Activated T-helper 1 cell treated with anti-CD3 and anti-CD28 coated beads, Interleukin-12 subunit alpha, Interleukin-12 subunit beta, Interleukin-2, Interleukin-4 antibody, amounts not matched to agents 30 ng/mL and 10 ng/mL and 1 ng/mL, durations not matched to agents 14 hours and 24 hours and 36 hours (primary cell): ENCODE data around the gene BCL6B. TPM values are rescaled to one million over a fixed set of nuclear protein-coding genes. Genes with fewer than 3 reads are reported as not detected.
A peak's percentile ranks its signal among the peaks of the same experiment; 100 is the strongest.

Experiments used
- DNase-seq: peaks from one replicate; pipeline ENCODE4 v3.0.0; 2021; ENCODE audit warnings: low spot score
- H3K27ac Mint-ChIP-seq: one replicate; pipeline ENCODE4 v1.8.0; 2021; ENCODE audit warnings: mild to moderate bottlenecking, mixed read lengths
- H3K27me3 Mint-ChIP-seq: one replicate; pipeline ENCODE4 v1.8.0; 2022; ENCODE audit warnings: mild to moderate bottlenecking, moderate library complexity, mixed read lengths; ENCODE audit not compliant: insufficient read depth
- H3K36me3 Mint-ChIP-seq: one replicate; pipeline ENCODE4 v1.8.0; 2021; ENCODE audit warnings: low read depth, mixed read lengths
- H3K4me1 Mint-ChIP-seq: one replicate; pipeline ENCODE4 v1.8.0; 2021; ENCODE audit warnings: low read depth, mixed read lengths
- H3K4me3 Mint-ChIP-seq: one replicate; pipeline ENCODE4 v1.8.0; 2021; ENCODE audit warnings: mild to moderate bottlenecking, moderate library complexity, mixed read lengths
- H3K9me3 Mint-ChIP-seq: one replicate; pipeline ENCODE4 v1.8.0; 2021; ENCODE audit warnings: mixed read lengths
- intact Hi-C: fragments of 100-400 bp; cut with micrococcal nuclease; formaldehyde crosslinking; loops from one replicate; pipeline ENCODE4 v1.15.1; 2024
- total RNA-seq: library from RNA; stranded (reverse); gene quantifications from 2 replicates; pipeline ENCODE4 v1.2.3, GENCODE V29; 2022

The BCL6B gene
- total RNA-seq, 1 donor from 2014 or later: 2.5 TPM

DNA sequence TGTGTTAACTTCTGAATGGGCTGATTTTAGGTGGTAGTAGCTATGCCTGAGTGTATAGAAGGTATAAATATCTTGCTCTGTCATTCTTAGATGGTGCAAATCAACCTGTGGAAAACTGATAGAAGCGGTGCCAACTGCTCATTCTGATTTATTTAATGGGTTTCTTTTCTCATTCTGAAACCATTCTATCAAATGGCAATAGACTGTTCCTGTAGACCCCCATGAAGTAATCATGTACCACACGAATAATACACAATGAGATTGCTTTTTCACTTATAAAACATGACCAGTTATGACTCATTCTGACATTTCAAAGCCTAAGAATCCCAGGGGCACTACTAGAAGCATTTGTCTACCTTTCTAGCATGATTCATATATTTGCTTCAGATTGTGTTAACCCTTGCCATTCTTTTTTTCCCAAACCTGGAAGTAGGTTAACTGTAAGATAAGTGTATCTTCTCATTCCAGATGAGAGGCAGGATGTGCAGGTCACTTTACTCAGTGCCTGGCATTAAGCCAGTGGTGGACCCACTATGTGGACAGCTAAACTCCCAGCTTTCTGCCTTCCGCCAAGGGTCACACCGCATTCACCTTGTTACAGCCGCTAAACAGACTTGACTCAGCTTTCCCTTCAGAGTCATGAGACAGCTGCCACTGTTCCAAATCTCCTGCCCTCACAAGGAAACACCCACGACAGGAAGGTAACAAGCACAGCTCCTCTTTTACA is 37.5 kb downstream of the BCL6B start:
- peaks cover 15% of the 10 kb centered on the region for H3K4me1 Mint-ChIP-seq
- peak overlapping the region; percentile 37 for H3K4me3 Mint-ChIP-seq
- H3K36me3 Mint-ChIP-seq: no peaks in the 10 kb centered on the region
- H3K27ac Mint-ChIP-seq: peak overlapping the region; percentile 74
- intact Hi-C loops: loop anchor here (1.0 kb wide), 2 partner anchors 13 to 72 kb away; no protein-coding TSS in a partner anchor
- DNase-seq: no peak
- peaks cover 4% of the 10 kb centered on the region for H3K27me3 Mint-ChIP-seq
- H3K9me3 Mint-ChIP-seq: no peaks in the 10 kb centered on the region

DNA sequence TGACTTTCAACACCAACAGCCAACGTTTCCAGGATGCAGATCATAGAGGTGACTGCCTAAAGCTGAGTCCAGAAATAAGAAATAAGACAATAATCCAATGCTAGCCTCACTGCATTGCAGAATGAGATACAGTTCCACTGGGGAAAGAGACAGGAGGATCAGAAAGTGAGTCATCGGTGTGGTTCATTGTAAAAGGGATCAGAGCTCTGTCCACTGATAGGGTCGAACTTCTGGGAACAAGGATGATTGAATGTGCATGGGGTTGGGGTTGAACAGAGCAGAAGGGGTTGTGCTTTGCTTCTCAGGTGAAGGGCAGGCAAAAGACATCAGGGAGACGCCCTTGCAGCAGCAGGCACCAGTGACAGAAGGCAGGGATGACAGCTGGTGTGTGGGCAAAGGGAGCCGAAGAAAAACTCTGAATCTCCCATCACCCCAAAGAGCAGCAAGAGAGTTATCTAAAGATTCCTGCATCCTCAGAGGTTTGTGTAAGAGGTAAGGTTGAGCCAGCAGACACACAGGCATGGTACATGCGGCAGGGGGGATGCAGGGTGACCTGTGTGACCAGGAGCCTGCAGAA is 40.8 kb downstream of the BCL6B start:
- no peak overlapping the region for H3K4me3 Mint-ChIP-seq
- H3K9me3 Mint-ChIP-seq: peaks cover 6% of the 10 kb centered on the region
- no peaks in the 10 kb centered on the region for H3K36me3 Mint-ChIP-seq
- DNase-seq: no peak
- H3K4me1 Mint-ChIP-seq: peaks cover 15% of the 10 kb centered on the region
- no peak overlapping the region for H3K27ac Mint-ChIP-seq
- intact Hi-C loops: no loop called here
- peaks cover 10% of the 10 kb centered on the region for H3K27me3 Mint-ChIP-seq

DNA sequence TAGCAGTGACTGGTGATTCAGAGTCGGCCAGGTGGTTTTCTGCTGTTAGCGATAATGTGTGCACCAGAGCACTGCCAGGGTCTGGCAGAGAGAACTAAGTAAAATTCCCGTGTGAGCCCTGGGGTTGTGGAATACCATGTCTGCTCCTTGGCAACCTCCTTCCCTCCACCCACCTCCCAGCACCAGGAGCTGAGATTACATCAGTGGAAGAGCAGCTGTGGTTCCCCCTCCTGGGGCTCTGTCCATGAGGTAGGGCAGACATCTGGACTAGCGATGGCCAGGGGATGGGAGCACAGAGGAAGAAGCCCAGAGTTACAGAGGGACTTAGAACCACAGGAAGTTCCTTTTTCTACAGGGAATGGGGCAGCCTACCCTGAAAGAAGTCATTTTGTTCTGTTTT is 41.4 kb downstream of the BCL6B start:
- intact Hi-C loops: no loop called here
- peaks cover 13% of the 10 kb centered on the region for H3K27me3 Mint-ChIP-seq
- H3K9me3 Mint-ChIP-seq: peaks cover 13% of the 10 kb centered on the region
- H3K4me3 Mint-ChIP-seq: no peak overlapping the region
- no peaks in the 10 kb centered on the region for H3K36me3 Mint-ChIP-seq
- H3K4me1 Mint-ChIP-seq: peaks cover 10% of the 10 kb centered on the region
- no peak overlapping the region for H3K27ac Mint-ChIP-seq
- DNase-seq: no peak

GRCh38 chr17:7067198-7067597 is 44.3 kb downstream of the BCL6B start:
- H3K4me1 Mint-ChIP-seq: no peaks in the 10 kb centered on the region
- no peak overlapping the region for H3K27ac Mint-ChIP-seq
- DNase-seq: no peak
- peaks cover 13% of the 10 kb centered on the region for H3K27me3 Mint-ChIP-seq
- peaks cover 13% of the 10 kb centered on the region for H3K9me3 Mint-ChIP-seq
- no peaks in the 10 kb centered on the region for H3K36me3 Mint-ChIP-seq
- no peak overlapping the region for H3K4me3 Mint-ChIP-seq
- intact Hi-C loops: no loop called here

- Mint-ChIP-seq H3K4me3 (no peak overlapping the region), H3K36me3 (no peaks in the 10 kb centered on the region), H3K27ac (no peak overlapping the region), H3K4me1 (no peaks in the 10 kb centered on the region), H3K9me3 (peaks cover 13% of the 10 kb centered on the region), H3K27me3 (peaks cover 15% of the 10 kb centered on the region)
- no peak for DNase-seq
- intact Hi-C loops: no loop called here
Measured at GRCh38 chr17:7068268-7068667, 45.4 kb downstream of the BCL6B start.

DNA sequence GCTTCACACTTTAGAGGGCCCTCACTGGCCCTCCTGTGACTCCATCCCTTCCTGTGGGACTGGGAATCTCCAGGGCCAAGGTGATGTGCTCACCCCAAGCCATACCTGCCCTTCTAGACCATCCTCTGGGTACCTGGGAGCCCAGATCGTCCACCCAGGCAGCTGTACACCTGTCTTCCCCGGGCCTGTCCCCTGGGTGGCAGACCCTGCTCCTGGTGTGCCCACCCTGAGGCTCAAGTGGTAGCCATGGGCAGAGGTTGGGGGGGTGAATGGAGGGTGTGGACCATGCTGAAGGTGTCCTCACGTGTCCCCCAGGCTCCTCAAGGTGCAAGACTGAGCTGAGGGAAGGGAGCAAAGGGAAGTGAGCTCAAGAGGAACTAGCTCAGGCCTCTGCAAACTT is 47.9 kb downstream of the BCL6B start:
- peaks cover 15% of the 10 kb centered on the region for H3K27me3 Mint-ChIP-seq
- no peaks in the 10 kb centered on the region for H3K4me1 Mint-ChIP-seq
- H3K4me3 Mint-ChIP-seq: no peak overlapping the region
- H3K9me3 Mint-ChIP-seq: peaks cover 13% of the 10 kb centered on the region
- H3K27ac Mint-ChIP-seq: no peak overlapping the region
- H3K36me3 Mint-ChIP-seq: no peaks in the 10 kb centered on the region
- no peak for DNase-seq
- intact Hi-C loops: no loop called here

- peaks cover 10% of the 10 kb centered on the region for H3K27me3 Mint-ChIP-seq
- H3K4me1 Mint-ChIP-seq: no peaks in the 10 kb centered on the region
- DNase-seq: no peak
- peaks cover 13% of the 10 kb centered on the region for H3K9me3 Mint-ChIP-seq
- H3K27ac Mint-ChIP-seq: no peak overlapping the region
- H3K4me3 Mint-ChIP-seq: no peak overlapping the region
- no peaks in the 10 kb centered on the region for H3K36me3 Mint-ChIP-seq
- intact Hi-C loops: no loop called here
Measured at GRCh38 chr17:7072406-7072805, 49.6 kb downstream of the BCL6B start.

GRCh38 chr17:7074931-7075330 is 52.1 kb downstream of the BCL6B start:
- Mint-ChIP-seq H3K9me3 (no peaks in the 10 kb centered on the region), H3K36me3 (no peaks in the 10 kb centered on the region), H3K4me1 (no peaks in the 10 kb centered on the region), H3K27ac (no peak overlapping the region), H3K27me3 (peaks cover 8% of the 10 kb centered on the region), H3K4me3 (no peak overlapping the region)
- no peak for DNase-seq
- intact Hi-C loops: no loop called here

DNA sequence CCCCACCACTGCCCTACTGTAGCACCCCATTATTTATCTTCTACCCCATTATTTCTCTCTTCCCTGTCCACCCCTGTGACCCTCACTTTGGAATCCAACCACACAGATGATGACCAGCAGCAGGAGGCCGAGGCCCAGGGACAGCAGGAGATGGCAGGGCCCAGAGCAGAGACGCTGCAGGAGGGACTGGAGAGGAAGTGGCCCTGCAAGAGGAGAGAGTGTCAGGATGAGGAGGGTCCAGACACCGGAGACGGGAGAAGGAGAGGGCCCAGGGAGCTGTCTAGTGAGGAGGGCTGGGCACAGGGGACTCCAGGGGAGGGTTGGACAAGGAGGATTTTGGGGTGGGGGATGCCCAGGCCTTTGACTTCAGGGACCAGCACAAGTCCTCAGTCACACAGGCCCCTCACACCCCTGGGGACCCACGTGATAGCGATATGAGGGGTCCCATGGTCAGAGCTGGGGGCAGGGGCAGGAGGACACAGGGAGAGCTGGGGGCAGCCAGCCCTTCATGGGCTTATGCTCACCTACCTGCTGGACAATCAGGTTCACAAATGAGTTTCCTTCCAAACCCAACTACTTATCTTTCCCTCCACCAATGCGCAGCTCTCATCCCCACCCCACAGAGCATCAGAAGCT is 55.2 kb downstream of the BCL6B start:
- Mint-ChIP-seq H3K4me3 (no peak overlapping the region), H3K27me3 (peaks cover 8% of the 10 kb centered on the region), H3K27ac (no peak overlapping the region), H3K4me1 (peaks cover 17% of the 10 kb centered on the region), H3K36me3 (no peaks in the 10 kb centered on the region), H3K9me3 (no peaks in the 10 kb centered on the region)
- intact Hi-C loops: no loop called here
- DNase-seq: no peak

DNA sequence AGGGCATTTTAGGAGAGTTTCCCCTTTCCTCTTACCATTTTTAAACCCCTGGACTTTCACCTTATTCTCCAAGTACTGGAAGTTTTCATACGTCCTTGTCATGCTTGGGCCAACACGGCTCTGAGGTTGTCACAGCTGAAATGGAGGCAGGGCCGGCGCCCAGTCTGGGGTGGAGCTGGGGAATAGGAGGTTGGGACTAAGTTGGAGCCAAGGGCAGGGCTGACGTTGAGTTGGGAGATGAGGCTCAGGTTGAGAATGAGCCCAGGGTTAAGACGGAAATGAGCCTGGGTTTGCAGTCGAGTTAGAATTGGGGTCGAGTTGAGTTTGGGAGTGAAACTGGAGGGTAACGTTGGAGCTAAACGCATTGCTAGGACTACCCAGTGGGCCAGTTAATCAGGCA is 55.9 kb downstream of the BCL6B start:
- H3K4me1 Mint-ChIP-seq: peaks cover 22% of the 10 kb centered on the region
- no peak overlapping the region for H3K27ac Mint-ChIP-seq
- intact Hi-C loops: no loop called here
- H3K27me3 Mint-ChIP-seq: peaks cover 11% of the 10 kb centered on the region
- DNase-seq: no peak
- no peak overlapping the region for H3K4me3 Mint-ChIP-seq
- no peaks in the 10 kb centered on the region for H3K36me3 Mint-ChIP-seq
- no peaks in the 10 kb centered on the region for H3K9me3 Mint-ChIP-seq

Other genes with a start within 250 kb of the BCL6B start
- gene FBXO39, start 246.8 kb upstream of the BCL6B start, total RNA-seq: 0.29 TPM in 1 of 2 replicates, not detected in the other
- gene TEKT1, start 191.3 kb upstream of the BCL6B start, total RNA-seq: not detected in 2 replicates
- gene ALOX12, start 27.0 kb upstream of the BCL6B start, total RNA-seq: not detected in 2 replicates
- 140 and 144 TPM in 2 replicates for gene RNASEK, start 10.4 kb upstream of the BCL6B start, total RNA-seq
- 14.3 and 14.8 TPM in 2 replicates for gene SLC16A13, start 13.0 kb downstream of the BCL6B start, total RNA-seq
- 0.34 and 0.47 TPM in 2 replicates for gene SLC16A11, start 21.0 kb downstream of the BCL6B start, total RNA-seq
- not detected in 2 replicates for gene CLEC10A, start 57.2 kb downstream of the BCL6B start, total RNA-seq
- not detected in 2 replicates for gene ASGR2, start 91.8 kb downstream of the BCL6B start, total RNA-seq
- gene ASGR1, start 156.3 kb downstream of the BCL6B start, total RNA-seq: 1.1 and 1.6 TPM in 2 replicates
- gene DLG4, start 196.8 kb downstream of the BCL6B start, total RNA-seq: 15.3 and 15.5 TPM in 2 replicates
- gene ACADVL, start 196.9 kb downstream of the BCL6B start, total RNA-seq: 287 and 294 TPM in 2 replicates
- 70.0 and 73.5 TPM in 2 replicates for gene DVL2, start 211.5 kb downstream of the BCL6B start, total RNA-seq
- gene PHF23, start 216.4 kb downstream of the BCL6B start, total RNA-seq: 52.5 and 55.4 TPM in 2 replicates
- gene GABARAP, start 219.4 kb downstream of the BCL6B start, total RNA-seq: 146 and 148 TPM in 2 replicates
- 191 and 193 TPM in 2 replicates for gene CTDNEP1, start 228.7 kb downstream of the BCL6B start, total RNA-seq
- 73.6 and 75.5 TPM in 2 replicates for gene ELP5, start 229.2 kb downstream of the BCL6B start, total RNA-seq
- 0.15 and 0.60 TPM in 2 replicates for gene CLDN7, start 239.4 kb downstream of the BCL6B start, total RNA-seq